Spleen (tissue), 7 donors: ENCODE results near the gene CDH13.

Experiments used
- POLR2A ChIP-seq, 3 donors: fragments of 450-650 bp; IDR thresholded peaks; one replicate each; pipeline ENCODE4 v1.5.1; 2017; ENCODE audit warnings: antibody characterized with exemption in 3 of 3, mild to moderate bottlenecking in 1 of 3
- POLR2AphosphoS5 ChIP-seq, 3 donors: sonication (generic); formaldehyde crosslinking; IDR thresholded peaks; one replicate each; pipeline ENCODE4 v1.5.1; 2017; ENCODE audit warnings: antibody characterized with exemption in 3 of 3
- TF ChIP-seq, protein P1 (sequence below), 11 experiments: fragments of 200-600 bp in 7 of 11; fragments of 450-650 bp in 4 of 11; sonication (generic) in 4 of 11; IDR thresholded peaks in 8 of 11; conservative IDR thresholded peaks in 3 of 11; 1 replicate in 7 of 11; 2 replicates in 4 of 11; pipeline versions ENCODE4 v1.4.0 to v1.8.0; 2016 to 2021; ENCODE audit warnings: antibody characterized with exemption in 11 of 11, inconsistent platforms in 4 of 11, mild to moderate bottlenecking in 1 of 11
- donor health status: DM: no; HTN: no; CAD: no; lungs with moderate emphysema.
- donor health status: DM: no; HTN: no; CAD: no.
- donor health status: DM: no; HTN: no; CAD: no.

DNA sequence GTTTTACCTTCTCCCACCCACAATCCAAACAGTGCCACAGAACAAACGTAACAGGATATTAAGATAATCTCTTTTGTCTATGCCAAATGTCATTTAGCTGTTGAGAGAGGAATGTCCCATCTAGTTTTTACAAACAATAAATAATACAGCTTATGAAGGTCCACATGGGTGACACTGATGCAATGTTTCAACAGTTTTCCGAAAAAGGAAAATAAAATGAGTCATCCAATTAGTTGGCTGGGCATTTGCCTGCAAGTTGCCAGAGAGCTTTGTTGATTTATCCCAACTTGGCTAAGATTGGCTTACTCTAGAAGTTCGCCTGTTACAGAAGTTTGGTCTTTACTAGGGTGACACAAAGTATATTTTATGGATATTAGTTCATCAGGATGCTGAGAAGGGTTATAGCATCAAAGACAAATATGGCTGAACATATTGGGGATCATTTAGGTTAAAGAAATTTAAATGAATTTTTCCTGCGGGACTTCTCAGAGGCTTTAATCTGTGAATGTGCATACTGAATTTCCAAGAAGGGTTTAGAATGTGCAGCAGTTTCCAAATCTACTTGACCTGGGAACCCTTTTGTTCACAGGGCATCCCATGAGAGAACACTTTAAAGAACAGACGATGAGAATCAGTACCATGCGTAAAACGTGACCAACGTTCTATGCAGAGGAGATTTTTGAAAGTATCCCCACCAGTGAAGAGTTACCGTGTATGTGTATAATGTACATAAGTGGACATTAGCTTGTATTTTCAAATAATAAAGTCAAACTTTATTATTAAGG is 73.1 kb downstream of the CDH13 start:
- TF ChIP-seq, protein P1, sequence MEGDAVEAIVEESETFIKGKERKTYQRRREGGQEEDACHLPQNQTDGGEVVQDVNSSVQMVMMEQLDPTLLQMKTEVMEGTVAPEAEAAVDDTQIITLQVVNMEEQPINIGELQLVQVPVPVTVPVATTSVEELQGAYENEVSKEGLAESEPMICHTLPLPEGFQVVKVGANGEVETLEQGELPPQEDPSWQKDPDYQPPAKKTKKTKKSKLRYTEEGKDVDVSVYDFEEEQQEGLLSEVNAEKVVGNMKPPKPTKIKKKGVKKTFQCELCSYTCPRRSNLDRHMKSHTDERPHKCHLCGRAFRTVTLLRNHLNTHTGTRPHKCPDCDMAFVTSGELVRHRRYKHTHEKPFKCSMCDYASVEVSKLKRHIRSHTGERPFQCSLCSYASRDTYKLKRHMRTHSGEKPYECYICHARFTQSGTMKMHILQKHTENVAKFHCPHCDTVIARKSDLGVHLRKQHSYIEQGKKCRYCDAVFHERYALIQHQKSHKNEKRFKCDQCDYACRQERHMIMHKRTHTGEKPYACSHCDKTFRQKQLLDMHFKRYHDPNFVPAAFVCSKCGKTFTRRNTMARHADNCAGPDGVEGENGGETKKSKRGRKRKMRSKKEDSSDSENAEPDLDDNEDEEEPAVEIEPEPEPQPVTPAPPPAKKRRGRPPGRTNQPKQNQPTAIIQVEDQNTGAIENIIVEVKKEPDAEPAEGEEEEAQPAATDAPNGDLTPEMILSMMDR (IDR thresholded peaks at IDR 0.05 in 8 of 11, conservative IDR thresholded peaks at IDR 0.05 in 3 of 11): no peak
- TF ChIP-seq POLR2A (IDR thresholded peaks at IDR 0.05) (no peak), POLR2AphosphoS5 (IDR thresholded peaks at IDR 0.05) (no peak)
